Activated CD8-positive, alpha-beta memory T cell treated with anti-CD3 and anti-CD28 coated beads for 48 hours (primary cell): ENCODE measurements around the gene ASCL2.

Source experiments
- DNase-seq, 3 experiments: peaks; one replicate each; pipeline ENCODE4 v3.0.0-alpha.2; 2020; ENCODE audit warnings: low read depth in 2 of 3, low spot score in 2 of 3

The ASCL2 gene

GRCh38 chr11:2270322-2271076, at the start of gene ASCL2:
ASCL2 (minus strand) TSS chr11:2270588; CDS start chr11:2270332, 256 bp downstream.
- DNase-seq = no peak

- no peak for DNase-seq
Measured at GRCh38 chr11:2319791-2320472, 49.5 kb upstream of the ASCL2 start.

GRCh38 chr11:2318707-2319106, 48.3 kb upstream of the ASCL2 start:
- no peak for DNase-seq

- no peak for DNase-seq
Measured at GRCh38 chr11:2318123-2318522, 47.7 kb upstream of the ASCL2 start.

GRCh38 chr11:2317354-2318050, 47.1 kb upstream of the ASCL2 start:
- no peak for DNase-seq

GRCh38 chr11:2316963-2317244, 46.5 kb upstream of the ASCL2 start:
- DNase-seq = no peak

GRCh38 chr11:2316169-2316962, 46.0 kb upstream of the ASCL2 start:
- no peak for DNase-seq

- no peak for DNase-seq
Measured at GRCh38 chr11:2315395-2316168, 45.2 kb upstream of the ASCL2 start.

GRCh38 chr11:2314525-2315394, 44.4 kb upstream of the ASCL2 start:
- DNase-seq = no peak

- DNase-seq = no peak
Measured at GRCh38 chr11:2314136-2314524, 43.7 kb upstream of the ASCL2 start.

GRCh38 chr11:2313051-2313951, 42.9 kb upstream of the ASCL2 start:
- no peak for DNase-seq

GRCh38 chr11:2312232-2313042, 42.0 kb upstream of the ASCL2 start:
- no peak for DNase-seq

GRCh38 chr11:2311353-2312133, 41.2 kb upstream of the ASCL2 start:
- no peak for DNase-seq

GRCh38 chr11:2310786-2311352, 40.5 kb upstream of the ASCL2 start:
- DNase-seq = no peak

- no peak for DNase-seq
Measured at GRCh38 chr11:2310073-2310785, 39.8 kb upstream of the ASCL2 start.
